HG03558 (cell line): Measurements from ENCODE around the gene ANXA8.
"Not testable (repeated sequence)": the region's sequence is repeated elsewhere in the genome, so short reads cannot be mapped to it uniquely, and the experiment has no call there.

Source experiments
- ATAC-seq: cut with Tn5 transposase; IDR thresholded peaks from one replicate; pipeline ENCODE4 v1.9.1; 2021; ENCODE audit warnings: moderate number of reproducible peaks; ENCODE audit not compliant: unreplicated experiment; ENCODE audit errors: extremely low read depth

Gene ANXA8

GRCh38 chr10:47465216-47465917 is 18.5 kb downstream of the ANXA8 start:
- ATAC-seq, result not testable (repeated sequence)

DNA sequence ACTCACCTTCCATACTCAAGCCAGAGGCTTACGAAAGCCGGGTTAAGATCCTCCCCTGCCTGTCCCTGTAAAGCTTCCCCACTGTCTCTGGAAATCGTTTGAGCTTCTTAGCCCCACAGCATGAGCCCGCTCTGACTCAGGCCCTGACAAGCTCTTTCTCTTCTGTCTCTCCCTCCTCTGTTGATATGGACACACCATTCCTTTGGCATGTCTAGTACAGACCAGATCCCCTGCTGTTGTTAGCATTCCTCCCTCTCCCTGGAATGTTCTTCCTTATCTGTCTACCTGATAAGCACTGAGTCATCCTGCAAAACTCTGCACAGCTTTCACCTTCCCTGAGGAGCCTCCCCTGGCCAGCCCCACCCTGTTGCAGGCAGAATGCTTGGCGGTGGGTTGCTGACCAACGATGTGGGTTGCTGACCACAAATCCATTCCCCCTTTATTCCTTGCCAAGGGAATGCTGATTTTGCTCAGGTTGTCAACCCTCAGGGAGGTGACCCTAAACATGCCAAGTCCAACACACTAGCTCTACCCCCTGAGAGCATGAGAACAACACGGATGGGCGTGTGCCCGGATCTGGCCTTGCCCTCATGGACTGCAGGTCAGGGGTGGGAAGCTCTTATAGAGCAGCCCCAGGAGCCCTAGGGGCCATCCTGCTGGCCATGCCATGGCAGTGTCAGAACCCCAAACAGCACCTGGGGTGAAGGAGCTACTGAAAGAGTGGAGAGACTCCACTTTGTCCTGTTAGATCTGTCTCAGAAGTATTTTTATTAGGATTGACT is 21.1 kb downstream of the ANXA8 start:
- ATAC-seq, result not testable (repeated sequence)

DNA sequence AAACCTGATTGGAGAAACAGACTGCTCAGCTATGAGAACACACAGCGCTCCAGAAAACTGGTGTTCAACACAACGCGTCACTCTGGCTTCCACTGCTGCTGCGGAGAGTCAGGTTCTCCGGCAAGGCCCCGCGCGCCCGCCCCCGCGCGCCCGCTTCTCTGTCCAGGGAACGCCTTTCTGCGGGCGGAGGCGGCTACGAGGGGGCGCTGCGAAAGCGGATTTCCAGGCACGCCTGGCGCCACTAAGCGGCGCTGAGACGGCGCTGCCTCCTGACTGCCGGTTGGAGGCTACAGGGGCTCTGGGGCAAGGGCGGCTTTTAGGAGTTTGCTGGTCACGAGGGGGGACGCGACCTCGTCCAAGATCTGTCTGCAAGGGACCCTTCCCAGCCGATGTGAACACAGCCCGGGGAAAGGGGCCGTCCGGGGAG is 22.6 kb downstream of the ANXA8 start:
- ATAC-seq, result not testable (repeated sequence)

DNA sequence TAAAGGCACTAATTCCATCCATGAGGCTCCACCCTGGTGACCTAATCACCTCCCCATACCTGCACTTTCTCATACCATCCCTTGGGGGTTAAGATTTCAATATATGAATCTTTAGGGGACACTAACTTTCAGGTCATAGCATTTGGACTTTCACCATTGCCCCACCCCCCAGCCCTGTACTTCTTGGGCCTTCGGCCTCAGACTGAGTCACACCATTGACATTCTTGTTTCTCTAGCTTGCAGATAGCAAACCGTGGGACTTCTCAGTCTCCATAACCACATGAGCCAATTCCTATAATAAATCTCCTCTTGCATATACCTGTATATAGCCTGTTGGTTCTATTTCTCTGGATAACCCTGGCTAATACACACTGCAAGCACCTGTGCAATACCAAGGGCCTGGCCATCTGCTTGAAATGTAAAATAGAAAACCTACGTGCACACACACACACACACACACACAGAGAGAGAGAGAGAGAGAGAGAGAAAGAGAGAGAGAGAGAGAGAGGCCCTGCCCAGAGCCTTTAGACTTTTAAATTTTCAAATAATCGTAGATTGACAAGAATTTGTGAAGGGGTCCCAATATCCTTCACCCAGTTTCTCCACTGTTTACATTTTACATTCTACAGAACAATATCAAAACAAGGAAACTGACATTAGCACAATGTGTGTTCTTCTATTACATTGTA is 25.3 kb downstream of the ANXA8 start:
- ATAC-seq, result no peak

GRCh38 chr10:47457826-47458225 is 26.1 kb downstream of the ANXA8 start:
- ATAC-seq, result no peak

GRCh38 chr10:47457528-47457820 is 26.4 kb downstream of the ANXA8 start:
- no peak for ATAC-seq

DNA sequence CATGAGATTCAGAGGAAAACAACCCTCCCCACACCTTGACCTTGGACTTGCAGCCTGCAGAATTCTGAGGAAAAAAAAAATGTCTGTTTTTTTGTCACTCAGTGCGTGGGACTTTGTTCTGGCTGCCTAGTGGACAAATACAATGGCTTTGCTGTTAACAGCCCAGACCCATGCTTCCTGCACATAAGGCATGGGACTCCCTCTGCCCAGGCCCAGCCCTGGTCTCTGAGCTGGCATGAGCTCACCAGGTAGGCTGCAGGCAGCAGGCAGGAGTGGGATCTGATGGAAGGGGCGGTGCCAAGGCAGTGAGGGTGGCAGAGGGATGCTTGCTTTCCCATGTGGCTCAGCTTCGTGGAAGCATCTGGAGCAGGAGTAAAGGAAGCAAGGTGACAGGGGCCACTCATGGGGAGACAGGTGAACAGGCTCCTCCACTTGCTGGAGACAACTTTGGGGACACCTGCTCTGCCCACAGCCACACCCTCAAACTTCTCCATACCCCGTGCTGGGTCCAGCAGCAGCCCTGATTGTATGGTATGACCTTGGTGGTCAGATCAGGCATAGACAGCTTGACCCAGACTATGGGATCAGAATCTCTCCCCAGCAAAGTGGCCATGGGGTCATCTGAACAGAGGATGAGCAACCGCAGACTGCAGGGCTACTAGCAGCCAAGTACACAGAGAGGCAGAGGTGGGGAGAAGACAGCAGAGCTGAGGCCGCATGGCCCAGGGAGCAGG is 27.0 kb downstream of the ANXA8 start:
- no peak for ATAC-seq

DNA sequence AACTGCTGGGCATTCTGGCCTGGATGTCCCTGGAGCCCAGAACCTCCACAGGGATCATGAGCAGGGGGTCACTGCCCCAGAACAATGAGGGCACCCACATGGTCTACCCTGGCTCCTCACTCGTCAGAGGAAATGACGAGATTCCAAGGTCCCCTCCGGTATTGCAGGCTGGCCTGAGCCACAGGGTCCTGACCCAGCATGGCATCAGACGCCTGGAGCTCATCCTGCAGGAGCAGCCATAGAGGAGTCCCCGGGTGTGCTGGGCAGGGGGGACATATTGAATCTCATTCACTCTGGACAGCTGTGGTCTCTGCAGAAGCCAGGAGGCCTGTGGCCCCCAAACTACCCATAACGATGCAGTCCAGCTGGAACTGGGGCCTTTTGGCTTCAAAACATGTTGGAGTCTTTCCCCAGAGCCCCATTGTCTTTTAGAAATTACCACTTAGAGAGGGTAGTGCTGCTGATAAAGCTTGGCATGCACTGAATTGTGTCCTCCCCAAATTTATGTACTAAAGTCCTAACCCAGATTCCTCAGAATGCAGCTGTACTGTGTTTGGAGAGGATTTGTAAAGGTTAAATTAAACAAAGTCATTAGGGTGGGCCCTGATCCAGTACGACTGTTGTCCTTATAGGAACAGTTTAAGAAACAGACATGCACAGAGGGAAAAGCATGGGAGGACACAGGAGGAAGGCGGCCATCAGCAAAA is 27.7 kb downstream of the ANXA8 start:
- ATAC-seq, result no peak

GRCh38 chr10:47455350-47456078 is 28.4 kb downstream of the ANXA8 start:
- ATAC-seq, result not testable (repeated sequence)

DNA sequence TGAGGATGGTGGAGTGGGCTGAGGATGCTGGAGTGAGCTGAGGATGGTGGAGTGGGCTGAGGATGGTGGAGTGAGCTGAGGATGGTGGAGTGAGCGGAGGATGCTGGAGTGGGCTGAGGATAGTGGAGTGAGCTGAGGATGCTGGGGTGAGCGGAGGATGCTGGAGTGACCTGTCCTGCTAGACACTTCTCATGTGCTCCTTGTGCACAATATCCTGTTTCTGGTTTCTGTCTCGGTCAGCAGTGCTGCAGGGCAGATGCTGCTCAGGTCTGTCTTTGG is 29.2 kb downstream of the ANXA8 start:
- no peak for ATAC-seq

DNA sequence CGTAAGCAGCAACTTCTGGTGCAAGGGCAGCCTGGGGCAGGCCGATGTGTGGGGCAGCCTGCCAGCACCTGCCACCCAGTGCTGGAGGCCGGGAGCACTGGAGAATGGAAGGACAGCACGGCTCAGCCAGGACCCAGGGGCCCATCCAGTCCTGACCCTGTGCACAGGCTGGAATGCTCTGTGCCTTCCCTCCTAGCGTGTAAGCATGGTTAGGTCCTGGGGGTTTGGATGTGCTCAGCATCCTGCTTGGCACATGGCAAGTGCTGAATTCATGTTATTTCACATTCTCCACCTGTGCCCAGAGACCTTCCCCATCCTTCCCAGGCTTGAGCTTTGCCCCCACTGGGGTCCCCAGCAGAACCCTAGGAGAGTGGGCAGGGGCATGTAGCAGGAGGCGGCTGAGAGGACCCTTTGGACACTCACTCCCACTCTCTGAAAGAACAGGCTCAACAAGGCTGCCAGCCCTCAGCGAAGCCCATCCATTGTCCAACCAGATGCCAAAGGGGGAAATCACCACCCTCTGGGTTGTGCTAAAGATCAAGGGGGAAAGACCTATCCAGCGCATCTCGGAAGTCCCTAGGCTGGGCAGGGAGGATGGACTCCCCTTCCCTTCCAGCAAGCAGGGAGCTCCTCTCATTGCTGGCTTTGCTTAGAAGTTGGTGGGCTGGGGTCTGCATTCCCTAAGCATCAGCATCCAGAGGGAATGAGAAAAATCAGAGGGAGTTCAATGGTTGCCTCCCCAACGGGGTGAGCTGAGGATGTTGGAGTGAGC is 29.7 kb downstream of the ANXA8 start:
- no peak for ATAC-seq

GRCh38 chr10:47453141-47454007 is 30.5 kb downstream of the ANXA8 start:
- no peak for ATAC-seq

GRCh38 chr10:47452495-47453140 is 31.3 kb downstream of the ANXA8 start:
- ATAC-seq, result no peak

GRCh38 chr10:47451998-47452494 is 31.9 kb downstream of the ANXA8 start:
- ATAC-seq, result no peak

DNA sequence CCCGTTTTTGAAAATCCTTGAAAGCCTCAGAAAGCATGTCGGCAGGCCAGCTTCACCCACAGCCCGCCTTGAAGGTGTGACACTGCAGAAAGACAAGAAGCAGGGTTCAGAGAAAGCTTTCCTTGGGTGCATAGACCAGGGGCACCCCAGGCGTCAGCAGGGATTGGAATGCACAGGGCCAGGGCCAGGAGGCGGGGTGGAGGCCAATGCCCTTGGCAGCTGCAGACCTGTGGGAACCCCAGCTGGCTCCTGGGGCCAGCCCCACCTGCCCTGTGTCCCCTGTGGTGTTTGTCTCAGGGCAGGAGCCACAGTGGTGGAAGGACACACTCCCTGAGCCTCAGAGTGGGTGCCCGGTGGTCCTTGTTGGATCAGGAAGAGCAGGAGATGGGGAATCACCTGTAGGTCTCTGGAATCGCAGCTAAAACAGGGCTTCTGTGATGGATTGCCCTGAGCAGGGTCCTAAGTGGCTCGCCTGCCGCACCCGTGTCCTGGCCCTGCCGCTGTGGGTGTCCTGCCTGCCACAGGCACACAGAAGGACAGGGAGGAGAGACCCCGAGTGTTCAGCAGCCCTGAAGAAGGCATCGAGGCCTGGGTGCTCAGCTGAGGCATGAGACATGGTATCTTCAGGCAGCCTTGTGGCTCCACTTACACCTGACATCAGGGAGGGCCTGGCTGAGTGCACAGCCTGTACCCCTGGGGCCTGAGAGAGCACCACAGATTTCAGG is 32.5 kb downstream of the ANXA8 start:
- ATAC-seq, result no peak

DNA sequence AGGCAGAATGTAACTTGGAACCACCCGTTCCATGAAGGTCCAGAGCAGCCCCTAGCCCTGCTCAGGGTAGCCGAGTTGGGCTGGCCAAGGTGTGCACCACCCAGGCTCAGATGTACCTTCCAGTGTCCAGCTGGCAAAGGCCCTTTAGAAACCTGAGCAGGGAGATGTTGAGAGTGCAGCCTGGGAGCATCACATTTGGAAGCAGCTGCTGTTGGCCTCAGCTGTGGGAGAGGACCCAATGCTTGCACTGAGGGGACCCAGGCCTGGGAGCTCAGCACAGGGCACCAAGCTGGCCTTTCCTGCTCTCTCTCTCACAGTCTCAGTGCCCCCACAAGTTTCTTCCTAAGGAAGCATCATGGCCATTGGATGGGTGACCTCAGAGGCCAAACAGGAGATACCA is 33.5 kb downstream of the ANXA8 start:
- ATAC-seq, result no peak

- no peak for ATAC-seq
Measured at GRCh38 chr10:47449979-47450378, 33.9 kb downstream of the ANXA8 start.
